SU-DHL-6 (cell line): ENCODE results near the gene CLDN14.

Experiments used
- H2AFZ ChIP-seq: fragments of 200-600 bp; sonication (generic); 2 replicates; pipeline ENCODE4 v1.6.1; 2014; ENCODE audit warnings: low read depth, mild to moderate bottlenecking, moderate library complexity, mixed read lengths, antibody characterized with exemption, low read length; ENCODE audit not compliant: severe bottlenecking
- H3F3A ChIP-seq: fragments of 200-600 bp; shearing (Covaris generic); 2 replicates; pipeline ENCODE4 v1.6.0; 2016; ENCODE audit warnings: antibody characterized with exemption, mild to moderate bottlenecking; ENCODE audit not compliant: insufficient read depth
- H3K27ac ChIP-seq: fragments of 200-600 bp; sonication (generic); 2 replicates; pipeline ENCODE4 v1.5.1; 2016; ENCODE audit warnings: low read depth, mild to moderate bottlenecking, low read length, moderate library complexity, mixed read lengths
- H3K27me3 ChIP-seq: fragments of 200-600 bp; sonication (generic), shearing (Covaris generic); 2 replicates; pipeline ENCODE4 v1.6.0; 2014; ENCODE audit warnings: mild to moderate bottlenecking, low read length
- H3K36me3 ChIP-seq: fragments of 200-600 bp; sonication (generic); 2 replicates; pipeline ENCODE4 v1.6.1; 2014; ENCODE audit warnings: mild to moderate bottlenecking, low read length, mixed read lengths
- H3K4me2 ChIP-seq: fragments of 300-600, 200-600 bp; shearing (Covaris generic), sonication (generic); 2 replicates; pipeline ENCODE4 v1.6.0; 2014; ENCODE audit warnings: low read length, low read depth, mild to moderate bottlenecking; ENCODE audit not compliant: poor library complexity, severe bottlenecking
- H3K4me3 ChIP-seq: fragments of 200-600 bp; sonication (generic); 2 replicates; pipeline ENCODE4 v1.5.1; 2014; ENCODE audit warnings: antibody characterized with exemption, low read length, mild to moderate bottlenecking, mixed read lengths; ENCODE audit not compliant: insufficient read depth, poor library complexity, severe bottlenecking
- H3K79me2 ChIP-seq: fragments of 200-600 bp; sonication (generic); 2 replicates; pipeline ENCODE4 v1.6.1; 2014; ENCODE audit warnings: mild to moderate bottlenecking, low read length, moderate library complexity; ENCODE audit not compliant: insufficient read depth
- H3K9ac ChIP-seq: fragments of 200-600 bp; sonication (generic); 2 replicates; pipeline ENCODE4 v1.7.0; 2014; ENCODE audit warnings: mild to moderate bottlenecking, low read length
- H3K9me2 ChIP-seq: fragments of 200-600 bp; sonication (generic); replicated peaks from 2 replicates; pipeline ENCODE4 v1.6.1; 2014; ENCODE audit warnings: low read length; ENCODE audit not compliant: insufficient read depth
- H3K9me3 ChIP-seq: fragments of 200-600 bp; sonication (generic); 2 replicates; pipeline ENCODE4 v1.6.1; 2014; ENCODE audit warnings: low read length, mixed read lengths; ENCODE audit not compliant: insufficient read depth
- H4K20me1 ChIP-seq: fragments of 200-600 bp; sonication (generic); 2 replicates; pipeline ENCODE4 v1.6.1; 2014; ENCODE audit warnings: low read depth, mild to moderate bottlenecking, antibody characterized with exemption, low read length, moderate library complexity, mixed read lengths
- EZH2phosphoT487 ChIP-seq: fragments of 200-600 bp; sonication (generic), shearing (Covaris generic); conservative IDR thresholded peaks from 2 replicates; pipeline ENCODE4 v1.6.1; 2018; ENCODE audit warnings: mild to moderate bottlenecking, antibody characterized with exemption, low read length, moderate library complexity, mixed read lengths
- TF ChIP-seq, protein P1 (sequence below): fragments of 200-600 bp; sonication (generic); IDR thresholded peaks from one replicate; pipeline ENCODE4 v1.5.1; 2017; ENCODE audit warnings: antibody characterized with exemption, mild to moderate bottlenecking, low read length, moderate library complexity; ENCODE audit not compliant: insufficient read depth, poor library complexity, severe bottlenecking

Gene CLDN14

DNA sequence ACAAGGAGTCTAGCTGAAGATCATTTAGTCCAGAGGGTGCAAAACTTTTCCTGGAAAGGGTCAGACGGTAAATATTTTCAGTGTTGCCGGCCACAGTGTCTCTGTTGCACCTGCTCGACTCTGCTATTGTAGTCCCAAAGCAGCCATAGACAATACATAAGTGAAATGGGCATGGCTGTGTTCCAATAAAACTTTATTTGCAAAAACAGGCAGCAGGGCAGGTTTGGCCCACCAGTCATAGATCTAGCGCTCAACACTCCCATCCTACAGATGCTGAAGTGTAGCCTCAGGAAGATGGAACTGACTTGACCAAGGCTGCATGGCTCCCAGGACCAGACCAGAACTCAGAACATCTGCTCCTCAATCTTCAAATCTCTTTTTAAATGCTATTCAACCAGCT lies 46.2 kb upstream of the CLDN14 start:
- Histone ChIP-seq H3F3A (no peaks in the 10 kb centered on the region), H3K4me2 (no peak overlapping the region), H3K9me2 (no peaks in the 10 kb centered on the region), H3K4me3 (no peak overlapping the region), H3K9ac (no peak overlapping the region), H4K20me1 (no peaks in the 10 kb centered on the region), H2AFZ (no peak overlapping the region), H3K36me3 (no peaks in the 10 kb centered on the region), H3K27ac (no peak overlapping the region), H3K27me3 (no peaks in the 10 kb centered on the region), H3K79me2 (no peaks in the 10 kb centered on the region), H3K9me3 (no peaks in the 10 kb centered on the region)
- no peak for TF ChIP-seq EZH2phosphoT487
- TF ChIP-seq, protein P1, sequence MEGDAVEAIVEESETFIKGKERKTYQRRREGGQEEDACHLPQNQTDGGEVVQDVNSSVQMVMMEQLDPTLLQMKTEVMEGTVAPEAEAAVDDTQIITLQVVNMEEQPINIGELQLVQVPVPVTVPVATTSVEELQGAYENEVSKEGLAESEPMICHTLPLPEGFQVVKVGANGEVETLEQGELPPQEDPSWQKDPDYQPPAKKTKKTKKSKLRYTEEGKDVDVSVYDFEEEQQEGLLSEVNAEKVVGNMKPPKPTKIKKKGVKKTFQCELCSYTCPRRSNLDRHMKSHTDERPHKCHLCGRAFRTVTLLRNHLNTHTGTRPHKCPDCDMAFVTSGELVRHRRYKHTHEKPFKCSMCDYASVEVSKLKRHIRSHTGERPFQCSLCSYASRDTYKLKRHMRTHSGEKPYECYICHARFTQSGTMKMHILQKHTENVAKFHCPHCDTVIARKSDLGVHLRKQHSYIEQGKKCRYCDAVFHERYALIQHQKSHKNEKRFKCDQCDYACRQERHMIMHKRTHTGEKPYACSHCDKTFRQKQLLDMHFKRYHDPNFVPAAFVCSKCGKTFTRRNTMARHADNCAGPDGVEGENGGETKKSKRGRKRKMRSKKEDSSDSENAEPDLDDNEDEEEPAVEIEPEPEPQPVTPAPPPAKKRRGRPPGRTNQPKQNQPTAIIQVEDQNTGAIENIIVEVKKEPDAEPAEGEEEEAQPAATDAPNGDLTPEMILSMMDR, result no peak

DNA sequence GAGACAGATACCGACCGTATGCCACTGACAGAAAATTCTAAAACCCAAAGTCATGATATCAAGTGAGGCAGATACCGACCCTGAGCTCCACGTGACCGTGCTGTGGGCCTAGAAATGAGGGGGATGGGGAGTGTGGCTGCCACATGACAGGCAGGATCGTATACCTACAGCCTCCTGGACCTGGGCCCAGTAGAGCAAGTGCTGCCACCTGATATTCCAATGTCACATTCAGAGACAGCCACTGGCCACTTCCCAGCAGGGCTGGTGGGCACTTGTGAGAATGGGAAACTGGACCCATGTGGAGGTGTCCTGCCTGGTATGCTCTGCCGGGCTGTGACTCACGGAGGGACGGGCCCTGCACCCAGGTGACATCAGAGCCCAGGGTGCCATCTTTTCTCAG lies 44.6 kb upstream of the CLDN14 start:
- peaks cover 5% of the 10 kb centered on the region; the same call in 1 of the 2 replicates for H3K9me3 ChIP-seq

DNA sequence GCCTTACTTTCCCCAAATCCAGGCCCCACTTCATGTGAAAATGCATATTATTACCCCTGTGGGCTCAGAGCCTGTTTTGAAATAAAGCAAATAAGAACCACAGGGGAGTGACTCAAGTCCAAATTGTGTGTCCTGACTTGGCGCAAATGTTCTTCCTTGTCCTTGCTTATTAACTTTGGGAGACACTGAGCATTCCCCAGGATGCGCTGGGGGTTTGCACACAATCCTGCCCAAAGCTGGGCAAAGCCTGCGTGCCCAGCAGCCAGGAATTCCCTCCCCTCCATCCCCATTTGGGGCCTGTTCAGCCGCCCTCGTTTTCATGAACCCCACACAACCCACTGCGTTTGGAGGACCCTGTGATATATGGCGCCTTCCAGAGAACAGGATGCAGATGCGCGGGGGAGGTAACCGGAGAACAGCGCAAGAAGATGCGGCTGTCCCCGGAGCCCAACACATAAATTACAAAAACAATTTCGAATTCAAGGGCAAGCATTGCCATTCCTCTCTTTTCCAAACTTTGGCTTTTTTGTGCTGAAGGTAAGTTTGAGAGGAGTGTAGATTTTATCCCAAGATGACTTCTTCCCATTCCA lies 42.4 kb upstream of the CLDN14 start:
- TF ChIP-seq EZH2phosphoT487, result no peak
- TF ChIP-seq, protein P1, result no peak
- Histone ChIP-seq H3K27me3 (no peaks in the 10 kb centered on the region), H4K20me1 (no peaks in the 10 kb centered on the region), H3K9me3 (peaks cover 5% of the 10 kb centered on the region; the same call in 1 of the 2 replicates), H3K4me3 (no peak overlapping the region), H3F3A (peaks cover 7% of the 10 kb centered on the region; the same call in 1 of the 2 replicates), H3K4me2 (no peak overlapping the region), H3K79me2 (no peaks in the 10 kb centered on the region), H2AFZ (no peak overlapping the region), H3K9me2 (no peaks in the 10 kb centered on the region), H3K27ac (no peak overlapping the region), H3K36me3 (no peaks in the 10 kb centered on the region; the same call in 1 of the 2 replicates), H3K9ac (no peak overlapping the region)

More for the DNA sequence above, 44.6 kb upstream of the CLDN14 start:
- Histone ChIP-seq H3K4me3 (no peak overlapping the region), H3K4me2 (no peak overlapping the region), H3K9ac (no peak overlapping the region), H3K27me3 (no peaks in the 10 kb centered on the region), H3K9me2 (no peaks in the 10 kb centered on the region), H2AFZ (no peak overlapping the region), H3F3A (no peaks in the 10 kb centered on the region), H4K20me1 (no peaks in the 10 kb centered on the region), H3K27ac (no peak overlapping the region), H3K36me3 (no peaks in the 10 kb centered on the region; the same call in 1 of the 2 replicates), H3K79me2 (no peaks in the 10 kb centered on the region)
- no peak for TF ChIP-seq EZH2phosphoT487
- TF ChIP-seq, protein P1, result no peak
